ENCODE results near the gene FOXS1.
"Not testable (repeated sequence)": the region's sequence is repeated elsewhere in the genome, so short reads cannot be mapped to it uniquely, and the experiment has no call there.

- TF ChIP-seq EZH2 (IDR thresholded peaks at IDR 0.05; ENCODE audit: insufficient read depth, low read length); CTCF (IDR thresholded peaks at IDR 0.05; ENCODE audit: insufficient read depth, low read depth, low read length): not testable (repeated sequence)
These were observed 31.3 kb downstream of the FOXS1 start for GRCh38 chr20:31814142-31814541.
